GM18873 (cell line): ENCODE data around the gene TEKTIP1.
A peak's percentile ranks its signal among the peaks of the same experiment; 100 is the strongest.

Source experiments
- ATAC-seq: cut with Tn5 transposase; IDR thresholded peaks from one replicate; pipeline ENCODE4 v1.9.1; 2021; ENCODE audit warnings: mild to moderate bottlenecking, moderate library complexity, moderate number of reproducible peaks; ENCODE audit not compliant: unreplicated experiment, low FRiP score

Gene TEKTIP1

GRCh38 chr19:3538965-3539755 is at the start of gene TEKTIP1:
TEKTIP1 (plus strand) TSS chr19:3539174; CDS start chr19:3539178, 4 bp downstream.
- ATAC-seq, result no peak

DNA sequence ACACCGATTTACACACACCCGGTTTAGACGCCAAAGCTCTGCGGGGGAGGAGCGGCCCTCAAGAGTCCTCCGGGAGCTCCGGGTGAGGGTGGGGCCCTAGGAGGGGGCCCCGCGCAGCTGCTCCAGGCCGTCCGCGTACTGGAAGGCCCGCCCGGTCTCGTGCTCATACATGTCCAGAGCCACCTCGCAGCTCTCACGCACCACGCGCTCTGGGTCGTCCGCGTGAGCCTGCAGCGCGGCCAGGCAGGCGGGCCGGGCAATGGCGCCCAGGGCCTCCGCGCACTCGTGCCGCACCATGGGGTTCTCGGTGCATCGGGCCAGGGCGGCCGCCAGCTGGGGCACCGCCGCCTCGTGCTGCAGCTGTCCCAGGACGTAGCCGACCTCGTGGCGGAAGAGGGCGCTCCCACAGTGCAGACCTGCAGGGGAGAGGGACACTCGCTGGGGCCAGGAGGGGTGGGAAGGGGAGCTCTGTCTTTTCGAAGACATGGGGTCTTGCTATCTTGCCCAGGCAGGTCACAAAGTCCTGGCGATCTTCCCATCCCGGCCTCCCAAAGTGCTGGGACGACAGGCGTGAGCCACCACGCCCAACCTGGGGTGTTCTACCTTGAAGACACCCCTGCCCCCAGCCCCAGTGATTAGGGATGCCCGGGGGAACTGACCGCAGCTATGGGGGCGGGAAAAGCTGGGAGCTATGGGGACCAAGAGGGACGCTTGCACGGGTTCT is 47.4 kb upstream of the TEKTIP1 start:
- ATAC-seq, result no peak

DNA sequence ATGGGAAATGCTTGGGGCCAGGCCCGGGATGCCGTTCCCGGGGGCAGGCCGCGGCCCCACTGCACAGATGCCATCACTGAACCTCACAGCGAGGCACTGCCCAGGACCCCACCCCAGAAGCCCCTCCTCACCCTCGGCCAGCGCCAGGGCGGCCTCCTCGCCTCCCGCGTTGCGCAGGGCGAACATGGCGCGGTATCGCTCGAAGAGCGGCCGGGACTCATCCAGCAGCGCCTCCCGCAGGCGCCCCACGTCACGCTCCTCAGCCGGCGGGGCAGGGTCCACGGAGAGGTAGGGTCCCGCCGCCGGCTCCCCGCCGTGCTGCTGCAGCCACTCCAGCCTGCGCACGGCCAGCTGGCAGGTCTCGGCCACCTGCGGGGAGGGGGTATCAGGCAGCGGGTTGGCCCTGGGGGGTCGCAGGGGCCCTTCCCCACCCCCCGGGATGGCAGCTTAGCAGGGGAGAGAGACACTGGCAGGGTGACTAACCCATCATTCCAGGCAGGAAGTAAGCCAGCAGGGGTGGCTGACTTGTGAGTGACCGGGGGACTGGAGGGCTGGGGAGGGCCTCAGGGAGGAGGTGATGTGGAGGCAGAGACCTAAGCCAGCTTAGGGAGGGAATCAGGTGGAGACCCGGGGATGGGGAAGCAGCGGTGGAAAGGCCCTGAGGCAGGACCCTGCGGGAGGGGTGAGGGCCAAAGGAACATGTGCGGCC is 46.7 kb upstream of the TEKTIP1 start:
- no peak for ATAC-seq

DNA sequence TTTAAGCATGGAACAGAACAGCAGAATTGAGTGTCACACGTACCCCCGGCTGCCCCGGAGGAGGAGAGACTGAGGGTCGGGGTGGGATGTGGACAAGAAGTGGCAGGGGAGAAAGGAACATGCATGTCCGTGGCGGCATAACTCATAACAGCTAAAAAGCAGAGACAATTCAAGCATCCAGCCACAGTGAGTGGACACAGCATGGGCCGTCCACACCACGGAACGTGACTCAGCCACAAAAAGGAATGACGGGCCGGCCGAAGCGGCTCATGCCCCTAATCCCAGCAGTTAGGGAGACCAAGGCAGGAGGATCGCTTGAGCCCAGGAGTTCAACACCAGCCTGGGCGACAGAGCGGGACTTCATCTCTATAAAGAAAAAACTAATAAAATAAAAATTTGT is 46.1 kb upstream of the TEKTIP1 start:
- ATAC-seq, result no peak

DNA sequence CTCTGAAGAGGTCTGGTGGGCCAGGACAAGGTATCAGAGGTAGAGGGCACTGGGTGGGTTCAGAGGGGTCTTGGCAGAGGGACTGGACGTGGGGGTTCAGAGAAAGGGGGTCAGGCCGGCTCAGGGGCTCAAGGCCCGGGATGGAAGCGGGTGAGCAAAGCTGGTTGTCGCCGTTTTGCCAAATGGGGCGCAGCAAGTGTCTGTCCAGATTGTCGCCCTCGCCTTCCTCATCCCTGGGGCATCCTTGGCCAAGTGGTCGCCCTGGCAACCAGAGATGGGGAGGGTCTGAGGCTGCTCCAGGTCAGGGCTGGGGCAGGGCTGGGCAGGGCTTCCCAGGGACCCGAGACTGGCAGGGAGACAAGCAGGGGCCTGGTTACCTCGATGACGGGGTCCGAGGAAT is 45.3 kb upstream of the TEKTIP1 start:
- no peak for ATAC-seq

DNA sequence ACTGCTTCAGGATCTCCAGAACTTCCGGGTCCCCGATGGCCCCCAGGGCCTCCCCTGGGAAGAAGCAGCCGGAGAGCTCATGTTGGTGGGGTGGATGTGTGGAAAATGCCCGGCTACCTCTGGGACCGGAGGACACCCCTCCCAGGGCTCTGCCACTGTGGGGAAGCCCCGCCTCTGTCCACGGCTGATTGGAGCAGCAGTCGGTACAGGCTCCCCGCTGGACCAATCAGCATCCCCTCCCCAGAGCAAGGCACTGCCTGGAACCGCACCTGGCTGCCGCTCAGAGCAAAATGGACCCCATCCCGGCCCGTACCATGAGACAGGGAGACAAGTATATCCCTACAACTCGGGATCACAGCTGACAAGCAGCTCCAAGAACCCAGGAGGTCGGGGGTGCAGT is 44.9 kb upstream of the TEKTIP1 start:
- ATAC-seq, result no peak

GRCh38 chr19:3494559-3494958 is 44.4 kb upstream of the TEKTIP1 start:
- no peak for ATAC-seq

DNA sequence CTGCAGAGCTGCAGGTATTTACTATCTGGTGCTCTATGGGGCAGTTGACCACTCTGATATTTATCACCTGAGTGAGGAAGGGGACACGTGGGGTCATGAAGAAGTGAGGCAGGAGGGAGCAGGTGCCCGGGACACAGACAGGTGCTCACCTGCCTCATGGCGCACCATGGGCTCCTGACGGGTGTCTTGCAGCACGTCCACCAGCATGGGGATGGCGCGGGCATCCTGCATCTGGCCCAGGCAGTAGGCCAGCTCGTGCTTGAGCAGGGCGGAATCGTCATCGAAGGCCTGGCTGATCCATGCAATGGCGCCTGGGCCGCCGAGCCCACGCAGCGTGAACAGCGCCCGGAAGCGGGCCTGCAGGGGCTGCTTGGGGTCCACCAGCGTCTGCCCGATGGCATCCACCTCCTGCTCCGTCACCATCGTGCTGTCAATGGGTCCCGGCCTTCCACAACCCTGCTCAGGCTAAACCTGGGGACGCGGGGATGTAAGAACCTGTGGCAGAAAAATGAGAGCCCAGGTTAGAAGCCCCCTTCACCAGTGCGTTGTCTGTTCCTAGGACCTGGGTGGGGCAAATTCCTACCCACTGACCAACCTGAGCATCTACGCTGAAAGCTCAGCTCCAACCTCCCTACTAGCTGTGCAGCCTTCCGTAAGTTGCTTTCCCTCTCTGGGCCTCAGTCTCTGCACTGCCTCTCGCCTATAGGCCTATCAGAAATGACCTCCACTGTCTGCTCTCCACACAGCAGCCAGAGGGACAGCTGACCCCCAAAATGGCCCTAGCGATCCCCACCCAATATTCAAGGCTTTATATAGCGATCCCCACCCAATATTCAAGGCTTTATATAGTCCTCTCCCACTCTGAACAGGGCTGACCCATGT is 42.3 kb upstream of the TEKTIP1 start:
- ATAC-seq, result no peak

DNA sequence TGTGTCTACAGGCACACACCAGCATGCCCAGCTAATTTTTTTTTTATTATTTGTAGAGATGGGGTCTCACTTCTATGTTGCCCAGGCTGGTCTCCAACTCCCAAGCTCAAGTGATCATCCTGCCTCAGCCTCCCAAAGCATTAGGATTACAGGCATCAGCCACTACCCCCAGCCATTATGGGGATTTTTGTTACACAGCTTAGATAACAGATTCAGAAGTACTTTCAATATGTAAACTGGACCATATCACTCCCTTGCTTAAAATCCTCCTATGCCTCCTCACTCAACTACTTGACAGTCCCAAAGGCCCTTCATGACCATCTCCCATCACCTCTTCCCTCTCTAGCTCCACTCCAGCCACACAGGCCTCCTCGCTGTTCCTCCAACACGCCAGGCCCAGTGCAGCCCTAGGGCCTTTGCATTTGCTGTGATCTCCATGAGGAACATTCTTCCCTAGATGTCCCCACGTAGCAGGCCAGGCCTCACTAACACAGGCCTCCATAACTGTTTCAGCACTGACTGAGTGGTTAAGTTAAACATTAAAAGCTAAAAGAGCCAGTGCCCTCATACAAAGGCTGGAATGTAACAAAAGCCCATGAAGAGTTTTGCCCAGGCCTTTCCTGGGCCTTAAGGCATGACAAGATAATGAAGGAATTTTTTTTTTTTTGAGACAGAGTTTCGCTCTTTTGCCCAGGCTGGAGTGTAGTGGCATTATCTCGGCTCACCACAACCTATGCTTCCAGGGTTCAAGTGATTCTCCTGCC is 41.0 kb upstream of the TEKTIP1 start:
- no peak for ATAC-seq

- ATAC-seq, result no peak
Observed at GRCh38 chr19:3499738-3500428, 39.1 kb upstream of the TEKTIP1 start.

GRCh38 chr19:3500429-3501101 is 38.4 kb upstream of the TEKTIP1 start, which contains the start of gene DOHH:
DOHH (minus strand) TSS chr19:3500674; CDS start chr19:3496814, 3,860 bp downstream.
- peak; percentile 72 for ATAC-seq

GRCh38 chr19:3501780-3502179 is 37.2 kb upstream of the TEKTIP1 start:
- ATAC-seq, result no peak

- no peak for ATAC-seq
Observed at GRCh38 chr19:3503036-3503572, 35.9 kb upstream of the TEKTIP1 start.

DNA sequence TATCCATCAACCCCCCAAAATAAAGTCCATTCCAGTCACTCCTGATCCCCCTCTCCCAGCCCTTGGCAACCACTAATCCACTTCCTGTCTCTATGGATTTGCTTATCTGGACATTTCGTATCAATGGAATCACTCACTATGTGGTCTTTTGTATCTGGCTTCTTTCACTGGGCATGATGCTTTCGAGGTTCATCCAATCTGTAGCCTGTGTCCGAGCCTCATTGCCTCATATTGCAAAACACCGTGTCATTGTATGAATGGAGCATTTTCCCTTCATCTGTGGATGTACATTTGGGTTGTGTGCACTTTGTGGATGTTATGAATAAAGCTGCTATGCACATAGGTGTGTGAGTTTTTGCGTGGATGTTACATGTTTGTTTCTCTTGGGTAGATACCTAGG is 34.2 kb upstream of the TEKTIP1 start:
- no peak for ATAC-seq

GRCh38 chr19:3505598-3506383 is 33.2 kb upstream of the TEKTIP1 start, which contains the start of gene FZR1:
FZR1 (plus strand) TSS chr19:3506311; CDS start chr19:3522990, 16,679 bp downstream.
- ATAC-seq, result peak; percentile 77

- ATAC-seq, result peak; percentile 23
Observed at GRCh38 chr19:3506384-3507340, 32.3 kb upstream of the TEKTIP1 start.
